ENCODE data around the gene MYO1G. TPM values are rescaled to one million over a fixed set of nuclear protein-coding genes. Genes with fewer than 3 reads are reported as not detected.

MYO1G gene
- total and polyA plus RNA-seq, 10 of the 15 experiments (the other 5 are each of a cell fraction or from before 2014, with no cell fraction given) = 1.8 to 232 (median 134) TPM

GRCh38 chr7:44978511-44979366 lies at the start of gene MYO1G (continued):
- TF ChIP-seq MTA2 (IDR thresholded peaks at IDR 0.05; ENCODE audit: low read depth) (peak; percentile 66), SP1 (IDR thresholded peaks at IDR 0.05; ENCODE audit: low read depth, low read length) (peak; percentile 81), NR2C1 (IDR thresholded peaks at IDR 0.05) (no peak), NFIC (IDR thresholded peaks at IDR 0.05; ENCODE audit: low read depth, low read length) (no peak), NR2F1 (conservative IDR thresholded peaks at IDR 0.05) (peak; percentile 32), CHD4 (IDR thresholded peaks at IDR 0.05) (no peak), RCOR1 (conservative IDR thresholded peaks at IDR 0.05; ENCODE audit: low read depth, low read length) (0 out of 2 replicates have a peak, but pooled peaks have one; percentile 20), RELB (IDR thresholded peaks at IDR 0.05; ENCODE audit: low read depth) (peak; percentile 68), HDAC6 (IDR thresholded peaks at IDR 0.05; ENCODE audit: unreplicated experiment) (no peak), KLF5 (IDR thresholded peaks at IDR 0.05; ENCODE audit: partially characterized antibody) (no peak), SUPT20H (IDR thresholded peaks at IDR 0.05; ENCODE audit: borderline replicate concordance, control insufficient read depth, low read depth, low read length) (no peak), E2F4 (IDR thresholded peaks at IDR 0.05; ENCODE audit: low read depth, low read length) (no peak), STAT3 (IDR thresholded peaks at IDR 0.05; ENCODE audit: low read depth, low read length) (0 out of 2 replicates have a peak, but pooled peaks have one; percentile 48), MXI1 (IDR thresholded peaks at IDR 0.05; ENCODE audit: low read depth, low read length) (peak; percentile 87), ZBTB4 (CRISPR knock-in tag; IDR thresholded peaks at IDR 0.05) (no peak), SMAD1 (IDR thresholded peaks at IDR 0.05; ENCODE audit: low read depth, partially characterized antibody) (no peak), ZBED1 (IDR thresholded peaks at IDR 0.05; ENCODE audit: borderline replicate concordance) (peak; percentile 76; the same call in 1 of the 2 replicates), RAD21 (IDR thresholded peaks at IDR 0.05; ENCODE audit: insufficient read depth, low read depth, low read length) (no peak), PAX8 (IDR thresholded peaks at IDR 0.05) (no peak), CBX5 (IDR thresholded peaks at IDR 0.05; ENCODE audit: low read depth) (no peak), SMARCA5 (IDR thresholded peaks at IDR 0.05) (0 out of 2 replicates have a peak, but pooled peaks have one; percentile 20), HDGF (IDR thresholded peaks at IDR 0.05) (no peak; the same call in none of the 2 replicates), SREBF1 (IDR thresholded peaks at IDR 0.05; ENCODE audit: low read length) (no peak)

Data from GM12878 (cell line).